Coronary artery (tissue), 2 donors: ENCODE results near the gene ASL.
"Not testable (repeated sequence)": the region's sequence is repeated elsewhere in the genome, so short reads cannot be mapped to it uniquely, and the experiment has no call there.

Experiments
- DNase-seq: peaks from one replicate; pipeline ENCODE4 v3.0.0-alpha.2; 2017; ENCODE audit warnings: low spot score
- H3K27ac ChIP-seq, 2 donors: fragments of 200-600 bp; sonication (generic); one replicate each; pipeline ENCODE4 v1.5.1; 2016 to 2019
- H3K4me3 ChIP-seq: fragments of 200-600 bp; sonication (generic); 2 replicates; pipeline ENCODE4 v1.5.1; 2016; ENCODE audit warnings: mild to moderate bottlenecking, moderate library complexity
- CTCF ChIP-seq: fragments of 200-600 bp; sonication (generic); IDR thresholded peaks from one replicate; pipeline ENCODE4 v1.5.1; 2019; ENCODE audit warnings: antibody characterized with exemption

ASL gene

GRCh38 chr7:66075590-66076461, at the start of gene ASL:
TSS of gene ASL (plus strand) at chr7:66075819. CDS start at chr7:66076082, 263 bp downstream.
- H3K27ac ChIP-seq: peak within 1 kb of the TSS; percentile 56 to 71

GRCh38 chr7:66028342-66028741, 47.3 kb upstream of the ASL start:
- DNase-seq, H3K27ac ChIP-seq, H3K4me3 ChIP-seq: not testable (repeated sequence)

More at GRCh38 chr7:66075590-66076461, at the start of gene ASL:
- peak within 1 kb of the TSS; percentile 93 for H3K4me3 ChIP-seq
- DNase-seq: peak; percentile 94
- TF ChIP-seq CTCF: no peak

GRCh38 chr7:66033471-66034385, 41.9 kb upstream of the ASL start:
- H3K27ac ChIP-seq: no peak overlapping the region
- TF ChIP-seq CTCF: no peak
- no peak for DNase-seq
- no peak overlapping the region for H3K4me3 ChIP-seq

- DNase-seq, H3K27ac ChIP-seq, H3K4me3 ChIP-seq: not testable (repeated sequence)
Measured at GRCh38 chr7:66034436-66035010, 41.1 kb upstream of the ASL start.

GRCh38 chr7:66036382-66036781, 39.2 kb upstream of the ASL start:
- no peak for TF ChIP-seq CTCF
- no peak for DNase-seq
- no peak overlapping the region for H3K27ac ChIP-seq
- H3K4me3 ChIP-seq: no peak overlapping the region

- no peak for DNase-seq
- Histone ChIP-seq H3K27ac (no peak overlapping the region), H3K4me3 (no peak overlapping the region)
- TF ChIP-seq CTCF: no peak
Measured at GRCh38 chr7:66036788-66037187, 38.8 kb upstream of the ASL start.

GRCh38 chr7:66039094-66039670, 36.4 kb upstream of the ASL start:
- Histone ChIP-seq H3K4me3 (no peak overlapping the region), H3K27ac (no peak overlapping the region)
- TF ChIP-seq CTCF: no peak
- no peak for DNase-seq
